ENCODE data around the gene GDF2.

The GDF2 gene

DNA sequence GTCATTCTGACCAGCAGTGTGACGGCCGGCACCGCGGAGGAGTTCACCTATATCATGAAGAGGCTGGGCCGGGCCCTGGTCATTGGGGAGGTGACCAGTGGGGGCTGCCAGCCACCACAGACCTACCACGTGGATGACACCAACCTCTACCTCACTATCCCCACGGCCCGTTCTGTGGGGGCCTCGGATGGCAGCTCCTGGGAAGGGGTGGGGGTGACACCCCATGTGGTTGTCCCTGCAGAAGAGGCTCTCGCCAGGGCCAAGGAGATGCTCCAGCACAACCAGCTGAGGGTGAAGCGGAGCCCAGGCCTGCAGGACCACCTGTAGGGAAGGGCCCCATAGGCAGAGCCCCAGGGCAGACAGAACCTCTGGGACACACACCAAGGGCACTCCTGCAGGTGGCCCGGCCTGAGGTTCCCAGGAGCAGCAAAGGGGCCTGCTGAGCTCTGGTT, 34.9 kb downstream of the GDF2 start:
- H3K9ac ChIP-seq (ENCODE audit: low read depth, low read length): no peak overlapping the region
- no peak overlapping the region for H3K4me3 ChIP-seq (ENCODE audit: low read length)
- 97% methylated on average over 11 of the region's 12 CpGs for WGBS
- no peaks in the 10 kb centered on the region for H3K27me3 ChIP-seq (ENCODE audit: insufficient read depth, low read length)
- no peaks in the 10 kb centered on the region for H3K36me3 ChIP-seq (ENCODE audit: insufficient read depth, low read length)
- H3K27ac ChIP-seq (ENCODE audit: low read depth, low read length): no peak overlapping the region
- H3K4me1 ChIP-seq (ENCODE audit: insufficient read depth, low read length): no peaks in the 10 kb centered on the region
- H3K9me3 ChIP-seq (ENCODE audit: insufficient read depth, low read depth, low read length): no peaks in the 10 kb centered on the region

DNA sequence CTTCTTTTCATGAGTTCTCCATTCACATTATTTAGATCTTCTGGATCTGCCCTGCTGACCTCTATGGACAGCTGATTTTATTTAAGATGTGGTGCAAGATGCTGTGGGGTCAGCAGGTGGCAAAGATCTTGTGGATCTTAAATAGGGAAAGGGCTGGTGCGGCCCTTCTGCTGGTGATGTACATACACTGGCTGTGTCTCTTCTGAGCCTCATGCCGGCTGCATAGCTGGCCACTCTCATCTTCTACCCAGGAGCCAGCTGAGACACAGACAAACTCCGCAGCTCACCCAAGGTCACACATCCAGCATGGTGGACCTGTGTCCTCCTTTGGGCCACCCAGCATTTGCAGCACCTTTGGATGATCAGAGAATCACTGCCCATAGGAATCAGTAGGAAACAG, 35.7 kb downstream of the GDF2 start:
- Histone ChIP-seq H3K9ac (ENCODE audit: low read depth, low read length) (no peak overlapping the region), H3K4me1 (ENCODE audit: insufficient read depth, low read length) (no peaks in the 10 kb centered on the region), H3K4me3 (ENCODE audit: low read length) (no peak overlapping the region), H3K36me3 (ENCODE audit: insufficient read depth, low read length) (no peaks in the 10 kb centered on the region), H3K9me3 (ENCODE audit: insufficient read depth, low read depth, low read length) (no peaks in the 10 kb centered on the region), H3K27me3 (ENCODE audit: insufficient read depth, low read length) (no peaks in the 10 kb centered on the region), H3K27ac (ENCODE audit: low read depth, low read length) (no peak overlapping the region)
- WGBS: 97% methylated on average over 3 of the region's 3 CpGs

DNA sequence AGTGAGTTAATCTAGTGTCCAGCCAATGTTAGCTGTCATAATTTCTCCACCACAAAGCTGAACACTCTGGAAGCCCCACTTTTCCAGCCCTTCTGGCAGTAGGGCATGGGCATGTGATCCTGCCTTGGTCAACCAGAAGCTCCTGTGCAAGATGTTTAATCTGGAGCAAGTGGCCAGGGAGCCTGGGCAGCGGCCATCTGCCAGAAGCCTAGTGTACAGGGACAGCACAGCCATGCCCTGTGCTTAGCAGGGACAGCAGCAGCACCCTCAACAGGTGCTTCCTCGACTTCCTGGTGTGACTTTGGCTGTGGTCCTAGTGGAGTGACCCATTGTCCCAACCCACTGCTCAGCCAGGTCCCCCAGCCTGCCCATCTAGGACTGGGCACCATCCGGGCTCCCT, 36.2 kb downstream of the GDF2 start:
- 92% methylated on average over 3 of the region's 3 CpGs for WGBS
- no peaks in the 10 kb centered on the region for H3K9me3 ChIP-seq (ENCODE audit: insufficient read depth, low read depth, low read length)
- no peaks in the 10 kb centered on the region for H3K27me3 ChIP-seq (ENCODE audit: insufficient read depth, low read length)
- no peak overlapping the region for H3K4me3 ChIP-seq (ENCODE audit: low read length)
- H3K36me3 ChIP-seq (ENCODE audit: insufficient read depth, low read length): no peaks in the 10 kb centered on the region
- H3K4me1 ChIP-seq (ENCODE audit: insufficient read depth, low read length): no peaks in the 10 kb centered on the region
- H3K27ac ChIP-seq (ENCODE audit: low read depth, low read length): no peak overlapping the region
- no peak overlapping the region for H3K9ac ChIP-seq (ENCODE audit: low read depth, low read length)

DNA sequence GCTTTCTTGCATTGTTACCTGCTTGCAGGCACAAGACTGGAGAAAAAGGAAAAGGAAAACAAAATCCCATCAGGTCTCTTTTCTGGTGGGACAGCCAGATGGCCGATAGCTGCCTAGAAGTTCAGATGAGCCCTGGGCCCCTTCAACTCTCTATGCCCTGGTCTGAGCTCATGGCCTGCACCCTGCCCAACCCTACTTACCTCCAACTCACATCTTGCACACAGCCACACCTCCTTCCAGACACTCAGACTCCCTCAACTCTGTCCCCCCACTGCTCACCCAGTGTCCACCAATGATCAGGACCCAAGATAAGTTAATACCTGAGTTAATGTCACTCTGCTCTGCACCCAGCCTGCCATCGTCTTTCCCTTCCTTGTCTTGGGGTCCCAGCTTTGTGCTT, 36.8 kb downstream of the GDF2 start:
- Histone ChIP-seq H3K9ac (ENCODE audit: low read depth, low read length) (no peak overlapping the region), H3K9me3 (ENCODE audit: insufficient read depth, low read depth, low read length) (no peaks in the 10 kb centered on the region), H3K4me1 (ENCODE audit: insufficient read depth, low read length) (peaks cover 2% of the 10 kb centered on the region; the same call in 1 of the 2 replicates), H3K27me3 (ENCODE audit: insufficient read depth, low read length) (no peaks in the 10 kb centered on the region), H3K27ac (ENCODE audit: low read depth, low read length) (no peak overlapping the region), H3K36me3 (ENCODE audit: insufficient read depth, low read length) (no peaks in the 10 kb centered on the region), H3K4me3 (ENCODE audit: low read length) (no peak overlapping the region)
- WGBS: 89% methylated on average over 2 of the region's 2 CpGs

DNA sequence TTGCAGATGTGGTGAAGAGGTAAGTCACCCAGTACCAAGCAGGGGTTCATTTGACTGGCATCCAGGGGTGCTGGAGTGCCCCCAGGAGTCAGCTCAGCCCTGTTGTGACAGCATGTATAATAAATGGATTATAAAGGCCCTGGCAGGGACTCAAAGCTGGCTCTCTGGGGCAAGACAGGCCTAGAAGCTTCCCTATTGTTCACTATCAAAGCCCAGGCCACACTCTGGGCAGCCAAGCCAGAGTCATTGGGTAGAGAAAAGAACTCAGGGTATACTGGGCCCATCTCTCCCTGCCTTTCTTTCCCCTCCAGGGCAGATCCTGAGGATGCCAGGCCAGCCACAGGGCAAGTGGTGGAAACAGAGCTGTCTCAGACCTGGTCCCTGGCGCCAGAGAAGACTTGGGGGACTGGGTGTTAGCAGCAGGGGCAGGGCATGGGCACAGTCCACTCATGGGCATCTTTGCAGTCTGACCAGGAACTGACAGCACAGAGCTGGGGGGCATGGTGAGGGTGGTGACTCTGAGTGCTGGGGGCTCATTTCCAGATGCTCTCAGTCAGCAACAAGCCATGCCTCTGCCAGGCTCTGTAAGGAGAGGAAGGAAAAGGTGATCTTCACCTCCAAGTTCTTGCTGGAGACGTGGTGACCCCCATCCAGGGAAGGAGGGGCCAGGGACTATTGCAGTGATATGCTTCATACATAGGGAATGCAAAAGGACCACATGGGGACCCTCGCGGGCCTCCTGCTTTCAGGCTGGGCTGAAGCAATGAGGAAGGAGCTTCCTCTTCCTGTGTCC, 37.6 kb downstream of the GDF2 start:
- Histone ChIP-seq H3K4me1 (ENCODE audit: insufficient read depth, low read length) (peaks cover 4% of the 10 kb centered on the region; the same call in 1 of the 2 replicates), H3K36me3 (ENCODE audit: insufficient read depth, low read length) (no peaks in the 10 kb centered on the region), H3K9ac (ENCODE audit: low read depth, low read length) (no peak overlapping the region), H3K9me3 (ENCODE audit: insufficient read depth, low read depth, low read length) (no peaks in the 10 kb centered on the region), H3K27ac (ENCODE audit: low read depth, low read length) (no peak overlapping the region), H3K27me3 (ENCODE audit: insufficient read depth, low read length) (no peaks in the 10 kb centered on the region), H3K4me3 (ENCODE audit: low read length) (no peak overlapping the region)
- WGBS: 84% methylated on average over 4 of the region's 4 CpGs

DNA sequence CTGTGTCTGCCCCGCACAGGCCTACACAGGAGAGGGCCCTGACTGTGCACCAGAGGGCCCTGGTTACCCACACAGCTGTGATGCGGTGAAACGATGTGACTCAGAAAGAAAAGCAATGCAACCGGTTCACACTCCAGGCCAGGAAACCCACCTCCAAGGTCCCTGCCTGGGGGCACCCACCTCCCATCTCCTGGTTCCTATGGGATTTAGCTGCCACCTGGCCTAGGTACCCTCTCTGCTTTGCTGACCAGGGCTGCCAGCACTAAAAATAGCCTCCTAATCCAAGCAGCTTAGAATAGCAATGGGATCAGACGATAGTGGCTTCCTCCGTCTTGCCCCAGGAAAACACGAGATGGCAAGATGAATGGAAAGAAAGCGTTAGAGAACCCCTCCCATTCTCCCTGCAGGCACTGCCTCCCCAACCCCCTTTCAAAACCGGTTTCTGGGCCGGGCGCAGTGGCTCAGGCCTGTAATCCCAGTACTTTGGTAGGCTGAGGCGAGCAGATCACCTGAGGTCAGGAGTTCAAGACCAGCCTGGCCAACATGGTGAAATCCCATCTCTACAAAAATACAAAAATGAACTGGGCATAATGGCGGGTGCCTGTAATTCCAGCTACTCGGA, 38.3 kb downstream of the GDF2 start:
- H3K4me3 ChIP-seq (ENCODE audit: low read length): no peak overlapping the region
- H3K27ac ChIP-seq (ENCODE audit: low read depth, low read length): no peak overlapping the region
- WGBS: 86% methylated on average over 14 of the region's 14 CpGs
- H3K4me1 ChIP-seq (ENCODE audit: insufficient read depth, low read length): peaks cover 4% of the 10 kb centered on the region; the same call in 1 of the 2 replicates
- no peaks in the 10 kb centered on the region for H3K27me3 ChIP-seq (ENCODE audit: insufficient read depth, low read length)
- H3K36me3 ChIP-seq (ENCODE audit: insufficient read depth, low read length): no peaks in the 10 kb centered on the region
- H3K9me3 ChIP-seq (ENCODE audit: insufficient read depth, low read depth, low read length): no peaks in the 10 kb centered on the region
- H3K9ac ChIP-seq (ENCODE audit: low read depth, low read length): no peak overlapping the region

DNA sequence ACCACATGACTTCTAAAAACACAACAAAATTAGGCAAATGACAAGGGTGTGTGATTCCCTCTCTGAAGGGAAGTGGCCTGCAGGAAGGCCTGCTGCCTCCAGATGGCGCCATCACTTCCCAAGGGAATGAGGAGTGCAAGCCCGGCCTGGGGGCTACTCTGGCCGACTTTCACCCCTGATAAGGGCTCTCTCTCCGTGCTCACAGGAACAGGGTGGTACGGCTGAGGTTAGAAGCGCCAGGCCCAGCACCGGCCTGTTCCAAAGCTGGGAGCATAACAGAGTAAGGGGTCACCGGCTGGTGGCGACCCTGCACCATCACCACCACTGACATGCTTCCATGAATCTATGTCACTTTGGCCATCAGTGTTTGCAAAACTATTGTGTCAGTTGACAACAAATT, 39.0 kb downstream of the GDF2 start:
- Histone ChIP-seq H3K4me1 (ENCODE audit: insufficient read depth, low read length) (peaks cover 4% of the 10 kb centered on the region; the same call in 1 of the 2 replicates), H3K27me3 (ENCODE audit: insufficient read depth, low read length) (no peaks in the 10 kb centered on the region), H3K27ac (ENCODE audit: low read depth, low read length) (no peak overlapping the region), H3K36me3 (ENCODE audit: insufficient read depth, low read length) (no peaks in the 10 kb centered on the region), H3K9ac (ENCODE audit: low read depth, low read length) (no peak overlapping the region), H3K4me3 (ENCODE audit: low read length) (no peak overlapping the region), H3K9me3 (ENCODE audit: insufficient read depth, low read depth, low read length) (no peaks in the 10 kb centered on the region)
- WGBS: 54% methylated on average over 9 of the region's 9 CpGs

DNA sequence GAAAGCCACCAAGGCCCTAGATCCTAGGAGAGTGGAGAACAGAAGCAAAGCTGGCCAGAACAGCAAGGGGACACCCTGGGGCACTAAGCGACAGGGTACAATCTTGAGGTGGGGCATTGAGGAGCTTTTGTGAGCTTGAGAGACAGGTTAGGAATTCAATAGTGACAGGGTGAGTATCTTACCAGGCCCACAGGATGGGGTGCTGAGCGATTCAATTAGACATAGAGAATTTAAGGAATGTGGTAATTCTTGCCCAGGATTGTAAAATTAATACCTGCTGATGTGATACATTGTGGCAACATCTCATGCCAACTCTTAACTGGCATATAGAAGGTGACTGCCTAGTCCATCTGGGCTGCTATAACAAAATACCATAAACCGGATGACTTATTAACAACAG, 39.9 kb downstream of the GDF2 start:
- H3K27ac ChIP-seq (ENCODE audit: low read depth, low read length): no peak overlapping the region
- H3K9ac ChIP-seq (ENCODE audit: low read depth, low read length): no peak overlapping the region
- peaks cover 4% of the 10 kb centered on the region; the same call in 1 of the 2 replicates for H3K4me1 ChIP-seq (ENCODE audit: insufficient read depth, low read length)
- no peaks in the 10 kb centered on the region for H3K36me3 ChIP-seq (ENCODE audit: insufficient read depth, low read length)
- no peaks in the 10 kb centered on the region for H3K27me3 ChIP-seq (ENCODE audit: insufficient read depth, low read length)
- no peaks in the 10 kb centered on the region for H3K9me3 ChIP-seq (ENCODE audit: insufficient read depth, low read depth, low read length)
- WGBS: 93% methylated on average over 3 of the region's 3 CpGs
- no peak overlapping the region for H3K4me3 ChIP-seq (ENCODE audit: low read length)

DNA sequence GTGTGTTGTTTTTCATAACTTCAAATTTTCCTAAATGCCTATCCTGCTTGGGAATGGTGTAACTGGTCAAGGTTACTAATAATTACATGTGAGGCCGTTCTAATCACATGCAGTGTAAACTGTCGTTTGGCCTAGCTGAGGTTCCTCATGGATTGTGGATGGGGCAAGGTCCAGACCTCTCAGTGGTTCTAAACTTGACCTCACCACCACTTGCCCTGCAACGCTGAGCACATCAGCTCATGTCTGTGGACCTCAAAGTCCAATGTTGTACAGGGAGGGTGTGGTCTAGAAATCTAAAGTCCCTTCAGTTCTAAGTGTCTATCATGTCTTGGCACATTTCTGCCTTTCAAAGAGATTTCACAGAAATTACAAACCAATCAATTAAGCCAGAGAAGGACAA, 41.5 kb downstream of the GDF2 start:
- no peak overlapping the region for H3K4me3 ChIP-seq (ENCODE audit: low read length)
- peaks cover 4% of the 10 kb centered on the region; the same call in 1 of the 2 replicates for H3K4me1 ChIP-seq (ENCODE audit: insufficient read depth, low read length)
- H3K36me3 ChIP-seq (ENCODE audit: insufficient read depth, low read length): no peaks in the 10 kb centered on the region
- WGBS: 91% methylated on average over 3 of the region's 3 CpGs
- H3K27ac ChIP-seq (ENCODE audit: low read depth, low read length): no peak overlapping the region
- H3K27me3 ChIP-seq (ENCODE audit: insufficient read depth, low read length): no peaks in the 10 kb centered on the region
- H3K9ac ChIP-seq (ENCODE audit: low read depth, low read length): no peak overlapping the region
- H3K9me3 ChIP-seq (ENCODE audit: insufficient read depth, low read depth, low read length): no peaks in the 10 kb centered on the region

DNA sequence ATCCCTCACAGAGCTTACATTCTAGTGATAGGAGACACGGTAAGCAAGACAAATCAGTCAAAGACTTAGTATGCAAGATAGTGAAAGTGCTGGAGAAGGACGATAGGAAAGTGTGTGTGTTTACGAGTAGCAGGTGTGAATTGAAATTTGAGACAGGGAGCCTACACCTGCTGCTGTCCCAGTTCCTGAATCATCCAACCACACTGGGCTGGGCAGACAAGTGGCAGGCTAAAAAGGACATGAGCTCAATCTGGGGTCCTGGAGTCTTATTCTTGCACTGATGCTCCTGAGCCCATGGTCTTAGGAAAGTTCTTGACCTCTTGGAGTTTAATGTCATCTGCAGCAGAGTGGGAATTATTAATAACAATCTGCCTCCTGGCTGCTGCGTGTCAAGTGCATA, 42.1 kb downstream of the GDF2 start:
- Histone ChIP-seq H3K4me3 (ENCODE audit: low read length) (no peak overlapping the region), H3K36me3 (ENCODE audit: insufficient read depth, low read length) (no peaks in the 10 kb centered on the region), H3K9ac (ENCODE audit: low read depth, low read length) (no peak overlapping the region), H3K9me3 (ENCODE audit: insufficient read depth, low read depth, low read length) (no peaks in the 10 kb centered on the region), H3K4me1 (ENCODE audit: insufficient read depth, low read length) (peaks cover 4% of the 10 kb centered on the region; the same call in 1 of the 2 replicates), H3K27me3 (ENCODE audit: insufficient read depth, low read length) (no peaks in the 10 kb centered on the region), H3K27ac (ENCODE audit: low read depth, low read length) (no peak overlapping the region)
- 75% methylated on average over 4 of the region's 4 CpGs for WGBS

DNA sequence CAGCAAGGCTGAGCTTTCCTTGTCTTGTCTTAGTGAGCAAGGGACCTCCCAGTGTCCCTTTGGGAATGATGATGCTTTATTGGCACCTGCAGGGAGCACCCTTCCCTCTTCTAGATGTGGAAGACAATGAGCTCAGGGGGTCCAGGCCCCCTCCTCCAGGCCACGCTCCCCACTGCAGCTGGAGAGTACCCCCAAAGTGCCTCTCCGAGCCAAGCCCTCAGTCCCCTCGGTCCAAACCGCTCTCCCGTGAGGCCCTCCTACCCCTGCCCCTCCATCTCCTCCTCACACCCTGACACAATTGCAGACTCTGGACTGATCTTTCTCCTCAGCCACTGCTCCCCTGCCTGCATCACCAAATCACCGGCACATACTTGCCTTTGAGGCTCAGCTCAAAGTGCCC, 42.7 kb downstream of the GDF2 start:
- 93% methylated on average over 6 of the region's 6 CpGs for WGBS
- H3K27ac ChIP-seq (ENCODE audit: low read depth, low read length): no peak overlapping the region
- no peak overlapping the region for H3K4me3 ChIP-seq (ENCODE audit: low read length)
- H3K9me3 ChIP-seq (ENCODE audit: insufficient read depth, low read depth, low read length): no peaks in the 10 kb centered on the region
- peaks cover 4% of the 10 kb centered on the region; the same call in 1 of the 2 replicates for H3K4me1 ChIP-seq (ENCODE audit: insufficient read depth, low read length)
- H3K27me3 ChIP-seq (ENCODE audit: insufficient read depth, low read length): no peaks in the 10 kb centered on the region
- no peaks in the 10 kb centered on the region for H3K36me3 ChIP-seq (ENCODE audit: insufficient read depth, low read length)
- H3K9ac ChIP-seq (ENCODE audit: low read depth, low read length): no peak overlapping the region

All from HUES64 (cell line).